Measurements from ENCODE around the gene ABCA3. TPM values are rescaled to one million over a fixed set of nuclear protein-coding genes. Genes with fewer than 3 reads are reported as not detected.

The ABCA3 gene
- total and polyA plus RNA-seq, 2 donors (not counting 1 experiment from before 2014, with no cell fraction given), result 3.1 to 5.1 TPM

DNA sequence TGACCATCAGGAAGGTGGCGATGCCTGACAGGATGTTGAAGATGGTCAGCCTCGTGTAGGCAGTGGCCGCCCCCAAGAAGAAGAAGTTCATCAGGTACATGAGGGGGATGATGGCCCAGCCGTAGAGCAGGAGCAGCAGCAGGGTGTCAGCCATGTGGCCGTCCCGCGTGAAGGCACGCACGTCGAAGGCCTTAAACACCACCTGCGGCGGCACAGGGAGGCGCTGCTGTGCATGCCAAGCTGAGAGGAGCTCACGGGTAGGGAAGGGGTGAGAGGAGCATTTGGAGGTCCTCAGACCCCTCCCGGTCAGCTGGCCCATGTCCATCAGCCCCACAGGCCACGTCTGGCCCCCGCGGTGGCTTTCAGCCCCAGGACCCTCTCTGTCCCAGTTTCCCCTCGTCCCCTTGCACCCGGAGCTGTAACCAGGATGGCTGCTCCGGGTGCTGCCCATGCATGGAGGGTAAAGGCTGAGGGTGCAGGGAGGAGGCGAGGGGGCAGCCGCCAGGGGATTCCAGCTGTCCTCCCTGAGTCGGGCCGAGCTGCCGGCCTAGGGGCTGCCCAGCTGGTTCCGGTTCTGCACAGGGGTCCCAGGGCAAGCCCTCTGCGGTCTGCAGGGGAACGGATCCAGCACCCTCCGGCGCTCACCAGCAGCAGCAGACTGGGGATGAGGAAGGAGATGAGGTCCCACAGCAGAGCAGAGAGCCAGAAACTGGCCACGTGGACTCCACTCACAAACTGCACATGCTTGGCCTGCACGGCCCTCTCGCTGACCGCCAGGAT lies 55.5 kb downstream of the ABCA3 start:
- Mint-ChIP-seq H3K27ac (no peak overlapping the region), H3K9me3 (ENCODE audit: insufficient read depth) (no peaks in the 10 kb centered on the region), H3K4me3 (no peak overlapping the region), H3K27me3 (no peaks in the 10 kb centered on the region), H3K4me1 (no peaks in the 10 kb centered on the region)
- Histone ChIP-seq H3K9me3 (ENCODE audit: control extremely low read depth in 1 of 3, control insufficient read depth in 2 of 3, insufficient read depth in 1 of 3, low read length in 2 of 3) (no peaks in the 10 kb centered on the region), H4K20me1 (ENCODE audit: control insufficient read depth, insufficient read depth, low read length, poor library complexity, severe bottlenecking) (no peaks in the 10 kb centered on the region), H3K27ac (ENCODE audit: low read length in 2 of 2) (no peak overlapping the region), H3K4me2 (replicated peaks; ENCODE audit: low read depth, low read length, poor library complexity, severe bottlenecking) (no peak overlapping the region), H3K79me2 (ENCODE audit: control insufficient read depth, insufficient read depth, low read length) (no peaks in the 10 kb centered on the region), H3K9ac (ENCODE audit: low read length) (no peak overlapping the region), H3K4me1 (ENCODE audit: control insufficient read depth in 2 of 2, insufficient read depth in 2 of 2, low read length in 2 of 2) (no peaks in the 10 kb centered on the region), H3K27me3 (replicated peaks in 1 of 4; ENCODE audit: control extremely low read depth in 1 of 4, control insufficient read depth in 3 of 4, insufficient read depth in 4 of 4, low read length in 3 of 4) (no peaks in the 10 kb centered on the region), H3K36me3 (replicated peaks in 1 of 2; ENCODE audit: control extremely low read depth in 1 of 2, control insufficient read depth in 1 of 2, extremely low read depth in 1 of 2, insufficient read depth in 2 of 2, low read length in 1 of 2) (no peaks in the 10 kb centered on the region), H3K4me3 (ENCODE audit: control extremely low read depth in 1 of 5, extremely low read depth in 1 of 5, insufficient read depth in 1 of 5, low read depth in 2 of 5, low read length in 4 of 5) (no peak overlapping the region), H2AFZ (ENCODE audit: insufficient read depth, low read depth, low read length, poor library complexity, severe bottlenecking) (no peak overlapping the region)
- POLR2A ChIA-PET, result no interaction called here
- CTCF ChIA-PET, result no interaction called here
- intact Hi-C loops (cut with micrococcal nuclease), result no loop called here
- WGBS (ENCODE audit: insufficient coverage), result 92% methylated on average over 34 of the region's 35 CpGs
- ATAC-seq (ENCODE audit: low read depth) (no peak), DNase-seq (no peak)
- no peak for TF ChIP-seq EZH2 (IDR thresholded peaks at IDR 0.05; ENCODE audit: borderline replicate concordance, insufficient read depth, low read depth, low read length, poor library complexity, severe bottlenecking)
- TF ChIP-seq, protein P1, sequence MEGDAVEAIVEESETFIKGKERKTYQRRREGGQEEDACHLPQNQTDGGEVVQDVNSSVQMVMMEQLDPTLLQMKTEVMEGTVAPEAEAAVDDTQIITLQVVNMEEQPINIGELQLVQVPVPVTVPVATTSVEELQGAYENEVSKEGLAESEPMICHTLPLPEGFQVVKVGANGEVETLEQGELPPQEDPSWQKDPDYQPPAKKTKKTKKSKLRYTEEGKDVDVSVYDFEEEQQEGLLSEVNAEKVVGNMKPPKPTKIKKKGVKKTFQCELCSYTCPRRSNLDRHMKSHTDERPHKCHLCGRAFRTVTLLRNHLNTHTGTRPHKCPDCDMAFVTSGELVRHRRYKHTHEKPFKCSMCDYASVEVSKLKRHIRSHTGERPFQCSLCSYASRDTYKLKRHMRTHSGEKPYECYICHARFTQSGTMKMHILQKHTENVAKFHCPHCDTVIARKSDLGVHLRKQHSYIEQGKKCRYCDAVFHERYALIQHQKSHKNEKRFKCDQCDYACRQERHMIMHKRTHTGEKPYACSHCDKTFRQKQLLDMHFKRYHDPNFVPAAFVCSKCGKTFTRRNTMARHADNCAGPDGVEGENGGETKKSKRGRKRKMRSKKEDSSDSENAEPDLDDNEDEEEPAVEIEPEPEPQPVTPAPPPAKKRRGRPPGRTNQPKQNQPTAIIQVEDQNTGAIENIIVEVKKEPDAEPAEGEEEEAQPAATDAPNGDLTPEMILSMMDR (IDR thresholded peaks at IDR 0.05), result no peak

DNA sequence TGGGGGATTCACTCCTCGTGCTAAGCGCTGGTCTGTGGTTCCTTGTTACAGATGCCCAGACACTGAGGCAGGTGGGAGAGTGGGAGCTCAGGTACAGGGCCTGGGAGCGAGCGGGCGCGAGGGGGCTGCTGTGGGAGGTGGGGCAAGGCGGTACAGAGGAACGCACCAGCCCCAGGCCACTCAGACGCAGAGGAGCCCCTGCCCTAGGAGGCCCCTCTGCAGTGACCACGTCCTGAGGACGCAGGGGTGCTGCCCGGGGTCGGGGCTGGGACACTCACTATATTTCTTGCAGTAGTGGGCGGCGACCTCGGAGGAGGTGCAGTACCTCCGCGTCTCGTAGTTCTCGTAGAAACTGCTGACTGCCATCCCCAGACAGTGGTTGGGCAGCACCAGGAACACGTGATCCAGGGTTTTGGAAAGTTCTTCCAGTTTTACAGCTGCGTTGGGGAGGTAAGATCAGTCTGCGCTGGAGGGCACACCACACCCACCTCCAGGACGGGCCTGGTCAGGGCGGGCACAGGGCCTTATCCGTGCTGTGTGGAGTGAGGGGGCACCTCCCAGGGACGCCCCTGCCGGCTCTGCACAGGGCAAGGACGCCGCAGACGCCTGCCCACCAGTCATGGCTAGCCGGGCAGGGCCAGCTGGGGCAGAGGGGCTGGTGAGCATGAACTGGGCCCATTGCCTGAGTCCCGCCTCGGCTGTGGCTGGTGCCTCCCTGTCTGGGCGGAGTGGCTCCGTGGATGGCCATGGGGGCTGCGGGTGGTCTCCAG lies 56.3 kb downstream of the ABCA3 start:
- CTCF ChIA-PET, result no interaction called here
- no peaks in the 10 kb centered on the region for H3K79me2 ChIP-seq (ENCODE audit: control insufficient read depth, insufficient read depth, low read length)

More for the DNA sequence above, 56.3 kb downstream of the ABCA3 start:
- H3K4me1 ChIP-seq (ENCODE audit: control insufficient read depth in 2 of 2, insufficient read depth in 2 of 2, low read length in 2 of 2), result no peaks in the 10 kb centered on the region
- DNase-seq (no peak), ATAC-seq (ENCODE audit: low read depth) (no peak)
- Mint-ChIP-seq H3K4me1 (no peaks in the 10 kb centered on the region), H3K27ac (no peak overlapping the region), H3K27me3 (no peaks in the 10 kb centered on the region), H3K4me3 (no peak overlapping the region), H3K9me3 (ENCODE audit: insufficient read depth) (no peaks in the 10 kb centered on the region)
- 93% methylated on average over 35 of the region's 37 CpGs for WGBS (ENCODE audit: insufficient coverage)
- no peak overlapping the region for H3K9ac ChIP-seq (ENCODE audit: low read length)
- TF ChIP-seq EZH2 (IDR thresholded peaks at IDR 0.05; ENCODE audit: borderline replicate concordance, insufficient read depth, low read depth, low read length, poor library complexity, severe bottlenecking), result no peak
- TF ChIP-seq, protein P1 (IDR thresholded peaks at IDR 0.05), result no peak
- H2AFZ ChIP-seq (ENCODE audit: insufficient read depth, low read depth, low read length, poor library complexity, severe bottlenecking), result no peak overlapping the region
- no peak overlapping the region for H3K4me3 ChIP-seq (ENCODE audit: control extremely low read depth in 1 of 5, extremely low read depth in 1 of 5, insufficient read depth in 1 of 5, low read depth in 2 of 5, low read length in 4 of 5)
- H3K27me3 ChIP-seq (replicated peaks in 1 of 4; ENCODE audit: control extremely low read depth in 1 of 4, control insufficient read depth in 3 of 4, insufficient read depth in 4 of 4, low read length in 3 of 4), result no peaks in the 10 kb centered on the region
- no peaks in the 10 kb centered on the region for H4K20me1 ChIP-seq (ENCODE audit: control insufficient read depth, insufficient read depth, low read length, poor library complexity, severe bottlenecking)
- POLR2A ChIA-PET, result no interaction called here
- H3K36me3 ChIP-seq (replicated peaks in 1 of 2; ENCODE audit: control extremely low read depth in 1 of 2, control insufficient read depth in 1 of 2, extremely low read depth in 1 of 2, insufficient read depth in 2 of 2, low read length in 1 of 2), result no peaks in the 10 kb centered on the region
- no peak overlapping the region for H3K27ac ChIP-seq (ENCODE audit: low read length in 2 of 2)
- intact Hi-C loops (cut with micrococcal nuclease), result no loop called here
- H3K4me2 ChIP-seq (replicated peaks; ENCODE audit: low read depth, low read length, poor library complexity, severe bottlenecking), result no peak overlapping the region
- H3K9me3 ChIP-seq (ENCODE audit: control extremely low read depth in 1 of 3, control insufficient read depth in 2 of 3, insufficient read depth in 1 of 3, low read length in 2 of 3), result no peaks in the 10 kb centered on the region

Measured in B cell (primary cell).